HG03175 (cell line): ENCODE measurements around the gene FZR1.

Experiments used
- ATAC-seq: cut with Tn5 transposase; IDR thresholded peaks from one replicate; pipeline ENCODE4 v1.9.1; 2021; ENCODE audit warnings: mild to moderate bottlenecking, moderate library complexity; ENCODE audit not compliant: unreplicated experiment

Gene FZR1

GRCh38 chr19:3512562-3513228, 6.6 kb downstream of the FZR1 start:
- ATAC-seq = no peak

GRCh38 chr19:3513229-3514140, 7.4 kb downstream of the FZR1 start:
- ATAC-seq = no peak

GRCh38 chr19:3514930-3515329, 8.8 kb downstream of the FZR1 start:
- no peak for ATAC-seq

- ATAC-seq = no peak
Observed at GRCh38 chr19:3515891-3516422, 9.8 kb downstream of the FZR1 start.

- no peak for ATAC-seq
Observed at GRCh38 chr19:3516675-3517207, 10.6 kb downstream of the FZR1 start.

GRCh38 chr19:3517638-3518037, 11.5 kb downstream of the FZR1 start:
- ATAC-seq = no peak

GRCh38 chr19:3518255-3518654, 12.1 kb downstream of the FZR1 start:
- ATAC-seq = no peak

- ATAC-seq = no peak
Observed at GRCh38 chr19:3518659-3519058, 12.5 kb downstream of the FZR1 start.

GRCh38 chr19:3519126-3519525, 13.0 kb downstream of the FZR1 start:
- ATAC-seq = no peak

GRCh38 chr19:3520166-3521103, 14.3 kb downstream of the FZR1 start:
- ATAC-seq = no peak

GRCh38 chr19:3521104-3521445, 15.0 kb downstream of the FZR1 start:
- no peak for ATAC-seq

- ATAC-seq = no peak
Observed at GRCh38 chr19:3522421-3523360, 16.6 kb downstream of the FZR1 start.

GRCh38 chr19:3523361-3524077, 17.4 kb downstream of the FZR1 start:
- no peak for ATAC-seq

GRCh38 chr19:3524078-3524842, 18.1 kb downstream of the FZR1 start:
- ATAC-seq = no peak

- no peak for ATAC-seq
Observed at GRCh38 chr19:3524904-3525451, 18.9 kb downstream of the FZR1 start.

- ATAC-seq = no peak
Observed at GRCh38 chr19:3526507-3527237, 20.6 kb downstream of the FZR1 start.

- ATAC-seq = no peak
Observed at GRCh38 chr19:3527238-3527910, 21.3 kb downstream of the FZR1 start.
